ENCODE data around the gene SHC3. TPM values are rescaled to one million over a fixed set of nuclear protein-coding genes. Genes with fewer than 3 reads are reported as not detected.

Gene SHC3
- total and polyA plus RNA-seq, 12 donors: 5.6 to 56.7 (median 20.9) TPM

DNA sequence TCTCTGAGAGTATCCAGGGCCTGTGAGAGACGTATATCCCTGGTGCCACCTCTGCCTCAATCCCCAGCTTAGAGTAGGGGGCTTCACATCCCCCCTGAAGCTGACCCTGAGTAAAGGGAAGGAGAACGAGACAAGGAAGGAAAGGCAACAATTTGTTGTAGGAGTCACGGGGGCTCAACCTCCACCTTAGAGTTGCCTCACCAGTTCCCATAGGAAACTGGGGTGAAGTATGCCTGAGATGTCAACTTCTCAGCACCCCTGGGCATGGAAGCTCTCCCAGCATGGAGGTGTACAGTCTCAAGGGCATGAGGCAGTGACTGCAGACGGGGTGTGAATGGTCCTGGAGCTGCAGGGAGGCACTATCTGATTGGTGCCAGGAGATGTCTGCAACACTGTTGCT lies 133.7 kb downstream of the SHC3 start:
- no peaks in the 10 kb centered on the region for H3K9me3 ChIP-seq (replicated peaks in 1 of 3)
- no peak for TF ChIP-seq POLR2A (IDR thresholded peaks at IDR 0.05)
- TF ChIP-seq, protein P1, sequence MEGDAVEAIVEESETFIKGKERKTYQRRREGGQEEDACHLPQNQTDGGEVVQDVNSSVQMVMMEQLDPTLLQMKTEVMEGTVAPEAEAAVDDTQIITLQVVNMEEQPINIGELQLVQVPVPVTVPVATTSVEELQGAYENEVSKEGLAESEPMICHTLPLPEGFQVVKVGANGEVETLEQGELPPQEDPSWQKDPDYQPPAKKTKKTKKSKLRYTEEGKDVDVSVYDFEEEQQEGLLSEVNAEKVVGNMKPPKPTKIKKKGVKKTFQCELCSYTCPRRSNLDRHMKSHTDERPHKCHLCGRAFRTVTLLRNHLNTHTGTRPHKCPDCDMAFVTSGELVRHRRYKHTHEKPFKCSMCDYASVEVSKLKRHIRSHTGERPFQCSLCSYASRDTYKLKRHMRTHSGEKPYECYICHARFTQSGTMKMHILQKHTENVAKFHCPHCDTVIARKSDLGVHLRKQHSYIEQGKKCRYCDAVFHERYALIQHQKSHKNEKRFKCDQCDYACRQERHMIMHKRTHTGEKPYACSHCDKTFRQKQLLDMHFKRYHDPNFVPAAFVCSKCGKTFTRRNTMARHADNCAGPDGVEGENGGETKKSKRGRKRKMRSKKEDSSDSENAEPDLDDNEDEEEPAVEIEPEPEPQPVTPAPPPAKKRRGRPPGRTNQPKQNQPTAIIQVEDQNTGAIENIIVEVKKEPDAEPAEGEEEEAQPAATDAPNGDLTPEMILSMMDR (IDR thresholded peaks at IDR 0.05): no peak
- H3K4me3 ChIP-seq: no peak overlapping the region
- no peaks in the 10 kb centered on the region for H3K36me3 ChIP-seq (replicated peaks in 1 of 2)
- no peaks in the 10 kb centered on the region for H3K27me3 ChIP-seq
- WGBS, 4 donors: 79 to 91% (median 90%) methylated on average over 4 of the region's 4 CpGs
- DNase-seq: no peak
- H3K4me1 ChIP-seq (replicated peaks in 1 of 2): no peaks in the 10 kb centered on the region
- intact Hi-C loops (cut with DNase I): no loop called here
- no peak overlapping the region for H3K27ac ChIP-seq

GRCh38 chr9:89044104-89044503 lies 134.5 kb downstream of the SHC3 start:
- intact Hi-C loops (cut with DNase I): no loop called here
- Histone ChIP-seq H3K9me3 (replicated peaks in 1 of 3) (no peaks in the 10 kb centered on the region), H3K27me3 (no peaks in the 10 kb centered on the region), H3K4me1 (replicated peaks in 1 of 2) (no peaks in the 10 kb centered on the region), H3K4me3 (no peak overlapping the region), H3K36me3 (replicated peaks in 1 of 2) (no peaks in the 10 kb centered on the region), H3K27ac (no peak overlapping the region)
- WGBS, 4 donors: 82 to 98% (median 91%) methylated on average over 2 of the region's 2 CpGs
- DNase-seq: no peak
- TF ChIP-seq, protein P1 (IDR thresholded peaks at IDR 0.05): no peak
- TF ChIP-seq POLR2A (IDR thresholded peaks at IDR 0.05): no peak

DNA sequence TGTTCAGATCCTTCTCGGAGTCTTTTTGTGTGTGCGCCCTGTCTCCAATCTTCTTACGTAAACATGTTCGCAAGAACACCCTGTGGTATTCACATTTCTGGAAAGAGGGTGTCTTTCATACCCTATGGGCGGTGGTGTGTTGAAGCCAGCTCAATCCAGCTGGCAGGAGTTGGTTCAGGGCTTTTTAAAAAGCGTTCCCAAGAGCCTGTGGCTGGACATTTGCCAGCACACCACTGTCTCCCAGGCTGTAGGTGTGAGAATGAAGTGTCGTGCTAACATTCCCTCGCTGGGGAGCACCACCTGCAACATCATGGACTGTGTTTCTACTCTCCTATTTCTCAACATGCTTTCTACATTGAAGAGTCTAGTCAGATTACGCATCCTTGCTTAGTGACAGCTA lies 135.6 kb downstream of the SHC3 start:
- H3K27ac ChIP-seq: no peak overlapping the region
- no peak overlapping the region for H3K4me3 ChIP-seq
- H3K27me3 ChIP-seq: no peaks in the 10 kb centered on the region
- H3K4me1 ChIP-seq (replicated peaks in 1 of 2): peaks cover 8 to 11% of the 10 kb centered on the region in 2 donors
- H3K9me3 ChIP-seq (replicated peaks in 1 of 3): no peaks in the 10 kb centered on the region
- no peaks in the 10 kb centered on the region for H3K36me3 ChIP-seq (replicated peaks in 1 of 2)
- 94 to 97% (median 96%) methylated on average over 7 to 9 of the region's 9 CpGs for WGBS, 4 donors
- DNase-seq: no peak
- intact Hi-C loops (cut with DNase I): no loop called here
- no peak for TF ChIP-seq POLR2A (IDR thresholded peaks at IDR 0.05)
- TF ChIP-seq, protein P1 (IDR thresholded peaks at IDR 0.05): no peak

DNA sequence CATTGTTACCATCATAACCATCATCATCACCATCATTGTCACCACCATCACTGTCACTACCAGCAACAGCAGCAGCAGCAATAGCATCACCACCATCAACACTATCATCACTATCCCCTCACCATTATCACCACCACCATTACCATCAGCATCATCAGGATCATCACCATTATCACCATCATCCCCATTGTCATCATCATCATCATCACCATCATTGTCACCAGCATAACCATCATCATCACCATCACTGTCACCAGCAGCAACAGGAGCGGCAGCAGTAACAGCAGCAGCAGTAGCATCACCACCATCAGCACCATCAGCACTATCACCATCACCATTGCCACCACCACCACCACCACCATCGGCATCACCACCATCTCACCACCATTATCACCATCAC lies 139.0 kb downstream of the SHC3 start:
- Histone ChIP-seq H3K36me3 (replicated peaks in 1 of 2) (no peaks in the 10 kb centered on the region), H3K9me3 (replicated peaks in 1 of 3) (no peaks in the 10 kb centered on the region), H3K4me1 (replicated peaks in 1 of 2) (peaks cover 23 to 29% of the 10 kb centered on the region in 2 donors), H3K27me3 (no peaks in the 10 kb centered on the region), H3K27ac (no peak overlapping the region), H3K4me3 (no peak overlapping the region)
- WGBS, 4 donors: 91 to 100% (median 97%) methylated on average over 2 of the region's 2 CpGs
- intact Hi-C loops (cut with DNase I): no loop called here
- DNase-seq: no peak
- no peak for TF ChIP-seq POLR2A (IDR thresholded peaks at IDR 0.05)
- TF ChIP-seq, protein P1 (IDR thresholded peaks at IDR 0.05): no peak
